Stimulated activated CD8-positive, alpha-beta memory T cell treated with anti-CD3 and anti-CD28 coated beads, Interleukin-12 subunit alpha, Interleukin-12 subunit beta, amount 100 ng/mL, for 24 hours (primary cell): ENCODE data around the gene USP9X.
"Not testable (repeated sequence)": the region's sequence is repeated elsewhere in the genome, so short reads cannot be mapped to it uniquely, and the experiment has no call there.

Experiments used
- DNase-seq: peaks from one replicate; pipeline ENCODE4 v3.0.0-alpha.2; 2020; ENCODE audit errors: extremely low read depth

The USP9X gene

DNA sequence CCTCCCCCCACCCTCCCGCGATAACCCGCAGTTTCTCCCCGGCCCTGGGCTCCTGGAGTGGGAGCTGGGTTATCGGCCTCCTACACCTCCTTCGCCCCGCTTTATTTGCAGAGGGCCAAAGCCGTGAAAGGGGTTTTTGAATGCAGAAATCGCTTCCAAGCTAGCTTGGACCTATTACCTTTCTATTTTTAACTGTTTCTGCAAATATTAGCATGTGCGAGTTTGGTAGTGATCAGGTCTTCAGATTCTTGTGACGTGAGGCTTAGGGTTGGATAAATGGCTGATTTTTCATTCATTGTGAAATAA is 1.3 kb downstream of the USP9X start:
- DNase-seq: no peak

DNA sequence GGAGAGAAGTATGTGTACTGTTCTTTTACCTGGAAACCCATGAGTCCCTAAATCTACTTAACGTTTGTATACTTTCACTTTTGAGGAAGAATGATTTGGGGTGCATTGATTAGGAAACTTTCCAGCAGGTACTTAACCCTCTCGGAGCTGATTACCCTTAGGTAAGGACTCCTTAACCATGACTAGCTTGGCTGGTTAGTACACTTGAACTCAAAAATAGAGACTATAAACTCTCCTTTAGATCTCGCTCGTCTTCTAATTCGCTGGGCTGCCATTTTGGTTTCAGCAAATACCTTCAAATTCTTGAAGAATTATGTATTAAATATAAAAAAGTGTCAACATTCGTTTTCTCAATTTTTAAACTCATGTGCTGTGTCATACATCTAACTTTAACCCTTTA is 2.0 kb downstream of the USP9X start:
- no peak for DNase-seq

DNA sequence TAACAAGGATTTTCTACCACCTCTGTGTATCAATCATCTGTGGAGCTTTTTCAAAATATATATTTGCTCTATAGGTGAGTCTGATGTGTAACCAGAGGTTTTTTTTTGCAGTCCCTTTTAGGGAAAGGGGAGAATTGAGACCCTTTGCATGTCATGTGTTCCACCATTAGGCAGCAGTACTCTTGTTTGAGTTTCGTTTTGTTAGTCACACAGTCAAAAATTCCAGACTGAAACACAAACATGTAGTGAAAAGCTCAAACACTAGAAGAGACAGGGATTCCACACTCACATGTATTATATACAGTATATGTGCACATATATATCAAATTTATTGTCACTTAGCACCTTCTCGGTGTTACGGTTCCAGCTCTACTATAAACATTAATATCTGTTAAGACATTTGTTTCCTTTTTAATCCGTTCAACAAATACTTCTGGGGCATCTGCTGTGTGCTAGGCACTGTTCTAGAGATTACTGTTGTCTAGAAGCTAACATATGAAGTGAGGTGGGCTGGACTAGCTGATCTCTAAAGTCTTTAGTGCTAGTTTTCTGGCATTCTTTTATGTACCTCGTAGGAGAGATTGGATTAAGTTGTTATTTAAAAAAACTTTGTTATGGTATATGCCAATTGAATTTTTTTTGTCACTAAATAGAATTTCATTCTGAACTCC is 5.5 kb downstream of the USP9X start:
- DNase-seq: no peak

GRCh38 chrX:41092776-41093175 is 7.5 kb downstream of the USP9X start:
- no peak for DNase-seq

DNA sequence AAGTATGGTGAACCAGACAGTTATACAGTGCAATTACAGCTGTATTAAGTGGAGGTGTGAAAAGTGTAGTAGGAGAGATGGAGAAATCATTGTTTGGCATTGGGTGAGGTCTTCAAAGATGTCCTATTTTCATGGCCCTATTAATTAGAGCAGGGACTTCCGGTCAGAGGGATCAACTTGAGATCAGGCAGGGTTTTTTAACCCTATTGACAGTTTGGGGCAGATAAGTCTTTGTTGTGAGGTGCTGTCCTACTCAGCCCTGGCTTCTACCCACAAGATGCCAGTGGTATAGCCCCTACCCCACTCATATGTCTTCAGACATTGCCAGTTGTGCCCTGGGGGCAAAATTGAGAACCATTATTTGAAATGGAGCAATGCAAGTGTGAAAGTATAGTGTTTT is 9.9 kb downstream of the USP9X start:
- DNase-seq: no peak

- DNase-seq: no peak
Observed at GRCh38 chrX:41095908-41096307, 10.7 kb downstream of the USP9X start.

DNA sequence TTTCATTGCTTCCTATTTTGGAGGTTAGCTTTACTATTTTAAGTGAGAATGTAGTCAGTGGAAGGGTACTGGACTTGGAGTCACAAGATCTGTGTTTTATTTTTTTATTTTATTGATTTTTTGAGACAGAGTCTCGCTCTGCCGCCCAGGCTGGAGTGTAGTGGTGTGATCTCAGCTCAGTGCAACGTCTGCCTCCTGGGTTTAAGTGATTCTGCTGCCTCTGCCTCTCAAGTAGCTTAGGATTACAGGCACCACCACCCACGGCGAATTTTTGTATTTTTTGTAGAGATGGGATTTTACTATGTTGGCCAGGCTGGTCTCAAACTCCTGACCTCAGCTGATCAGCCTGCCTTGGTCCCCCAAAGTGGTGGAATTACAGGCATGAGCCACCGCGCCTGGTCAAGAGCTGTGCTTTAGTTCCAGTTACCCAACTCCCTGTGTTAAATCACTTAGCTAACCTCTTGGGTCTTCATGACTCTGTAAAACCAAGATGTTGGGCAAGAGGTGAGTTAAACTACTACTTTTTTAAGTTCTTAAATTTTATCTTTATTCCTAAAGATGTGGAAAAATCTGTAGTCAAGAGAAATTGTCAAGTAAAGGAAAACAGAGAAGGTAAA is 11.2 kb downstream of the USP9X start:
- DNase-seq: no peak

DNA sequence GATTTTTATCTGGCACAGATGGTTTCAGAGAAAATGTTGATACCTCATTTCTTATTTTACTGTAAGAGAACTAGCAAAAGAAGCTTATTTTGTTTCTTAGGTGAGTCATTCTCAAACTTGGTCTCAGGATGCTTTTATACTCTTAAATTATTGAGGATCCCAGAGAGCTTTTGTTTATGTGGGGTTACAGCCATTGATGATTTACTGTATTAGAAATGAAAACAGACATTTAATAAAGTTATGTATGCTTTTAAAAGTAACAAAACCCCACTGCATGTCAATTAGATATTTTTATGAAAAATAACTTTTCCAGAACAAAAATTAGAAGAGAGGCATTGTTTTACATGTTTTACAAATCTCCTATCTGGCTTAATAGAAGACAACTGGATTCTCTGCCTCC is 12.1 kb downstream of the USP9X start:
- DNase-seq: no peak

DNA sequence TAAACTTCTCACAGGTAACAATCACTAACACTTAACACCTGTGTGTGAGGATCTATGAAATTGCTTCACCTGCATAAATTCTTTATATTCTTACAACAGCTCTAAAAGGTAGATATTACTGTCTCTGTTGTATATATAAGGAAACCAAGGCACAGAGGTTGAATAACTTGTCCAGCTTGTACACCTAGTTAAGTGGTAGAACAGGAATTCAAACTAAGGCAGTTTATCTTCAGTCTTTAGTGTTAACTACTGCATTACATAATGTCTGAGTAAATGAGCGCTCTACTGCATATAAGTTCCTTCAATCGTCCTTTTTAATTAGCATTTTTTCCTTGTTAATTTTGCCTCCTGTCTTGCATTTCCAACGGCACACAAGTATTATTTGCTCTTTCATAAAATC is 15.0 kb downstream of the USP9X start:
- DNase-seq: no peak

DNA sequence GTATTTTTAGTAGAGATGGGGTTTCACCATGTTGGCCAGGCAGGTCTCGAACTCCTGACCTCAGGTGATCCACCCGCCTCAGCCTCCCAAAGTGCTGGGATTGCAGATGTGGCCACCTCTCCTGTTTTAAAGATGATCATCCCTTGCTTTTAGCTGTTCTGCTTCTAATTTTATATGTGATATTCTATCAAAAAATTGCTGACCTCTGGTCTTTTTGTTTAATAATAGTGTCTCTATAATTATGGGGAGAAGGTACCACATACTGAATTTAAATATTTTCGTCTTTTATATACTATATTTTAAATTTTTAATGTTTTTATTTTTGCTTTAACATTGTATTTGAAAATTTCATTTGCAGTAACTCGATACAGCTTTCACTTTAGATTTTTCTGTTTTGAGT is 15.6 kb downstream of the USP9X start:
- no peak for DNase-seq

- no peak for DNase-seq
Observed at GRCh38 chrX:41105005-41105404, 19.8 kb downstream of the USP9X start.

GRCh38 chrX:41106257-41106656 is 21.0 kb downstream of the USP9X start:
- not testable (repeated sequence) for DNase-seq

GRCh38 chrX:41108007-41108406 is 22.8 kb downstream of the USP9X start:
- no peak for DNase-seq

- no peak for DNase-seq
Observed at GRCh38 chrX:41108463-41109205, 23.4 kb downstream of the USP9X start.

- no peak for DNase-seq
Observed at GRCh38 chrX:41110801-41111625, 25.8 kb downstream of the USP9X start.

- not testable (repeated sequence) for DNase-seq
Observed at GRCh38 chrX:41115104-41115425, 29.8 kb downstream of the USP9X start.

DNA sequence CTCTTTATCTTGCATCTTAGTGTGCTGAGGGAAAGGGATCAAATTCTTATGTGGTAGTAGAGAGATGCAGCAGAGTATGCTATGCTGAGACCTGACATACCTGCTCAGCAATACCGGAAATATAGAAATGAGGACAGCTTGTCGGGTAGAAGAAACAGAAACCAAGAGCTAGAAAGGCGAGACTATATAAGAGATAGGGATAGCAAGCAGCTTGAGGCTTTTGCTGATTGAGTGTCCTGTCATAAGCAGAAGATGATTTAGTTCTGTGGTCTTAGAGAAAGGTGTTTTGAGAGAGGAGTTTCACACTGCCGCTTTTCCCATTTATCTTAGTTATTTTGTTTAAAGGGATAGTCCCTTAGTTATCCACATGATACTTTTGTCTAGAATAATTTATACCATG is 31.7 kb downstream of the USP9X start:
- DNase-seq: no peak

DNA sequence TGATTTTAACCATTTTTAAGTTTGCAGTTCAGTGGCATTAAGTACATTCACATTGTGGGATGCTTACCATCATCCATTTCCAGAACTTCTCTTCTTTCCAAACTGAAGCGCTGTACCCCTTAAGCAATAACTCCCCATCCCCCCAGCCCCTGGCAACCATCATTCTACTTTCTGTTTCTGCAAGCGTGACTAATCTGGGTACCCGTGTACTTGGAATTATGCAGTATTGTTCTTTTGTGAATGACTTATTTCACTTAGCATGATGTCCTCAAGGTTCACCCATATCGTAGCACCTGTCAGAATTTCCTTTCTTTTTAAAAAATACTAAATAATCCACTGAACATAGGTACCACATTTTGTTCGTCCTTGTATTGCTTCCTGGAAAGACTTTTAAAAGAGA is 32.9 kb downstream of the USP9X start:
- no peak for DNase-seq

DNA sequence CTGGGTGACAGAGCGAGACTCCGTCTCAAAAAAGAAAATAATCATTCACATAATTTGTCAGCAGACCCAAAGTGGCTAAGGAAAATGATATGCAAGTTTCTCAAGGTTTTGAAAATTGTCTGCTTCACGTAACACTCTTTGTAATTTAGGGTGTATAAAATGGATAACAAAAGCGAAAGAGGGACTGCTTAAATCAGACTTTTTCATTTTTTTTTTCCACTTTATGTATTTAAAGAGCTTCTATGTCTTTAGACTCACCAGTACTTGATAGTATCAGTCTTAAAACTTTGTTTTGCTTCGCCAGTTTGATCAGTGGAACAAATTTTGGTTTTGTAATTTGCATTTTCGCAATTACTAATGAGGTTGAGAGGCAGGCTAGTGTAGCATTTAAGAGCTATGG is 34.6 kb downstream of the USP9X start:
- no peak for DNase-seq

GRCh38 chrX:41121766-41122165 is 36.5 kb downstream of the USP9X start:
- DNase-seq: no peak

- DNase-seq: no peak
Observed at GRCh38 chrX:41122664-41123257, 37.5 kb downstream of the USP9X start.

- no peak for DNase-seq
Observed at GRCh38 chrX:41127477-41128192, 42.4 kb downstream of the USP9X start.
